Astrocyte (in vitro differentiated cells and primary cell): ENCODE measurements around the gene GZMA. TPM values are rescaled to one million over a fixed set of nuclear protein-coding genes. Genes with fewer than 3 reads are reported as not detected.

Experiments used
- DNase-seq: peaks from one replicate; pipeline ENCODE4 v3.0.0-alpha.2; 2010; ENCODE audit warnings: low read depth
- FAIRE-seq: peaks from 2 replicates; lab custom pipeline; 2011; peaks lifted over from hg19 to GRCh38; lab: Jason Lieb, UNC
- H2AFZ ChIP-seq: 2 replicates; pipeline ENCODE4 v1.6.0; 2012; ENCODE audit warnings: low read depth, low read length, inconsistent platforms
- H3K27ac ChIP-seq: 2 replicates; pipeline ENCODE4 v1.5.1; 2011; ENCODE audit warnings: low read depth, low read length, inconsistent platforms
- H3K27me3 ChIP-seq: 2 replicates; pipeline ENCODE4 v1.6.0; 2011; ENCODE audit warnings: low read length, inconsistent platforms; ENCODE audit not compliant: insufficient read depth
- H3K36me3 ChIP-seq: 2 replicates; pipeline ENCODE4 v1.5.1; 2011; ENCODE audit warnings: low read length, inconsistent platforms; ENCODE audit not compliant: insufficient read depth
- H3K4me1 ChIP-seq: 2 replicates; pipeline ENCODE4 v1.5.1; 2011; ENCODE audit warnings: low read length, inconsistent platforms; ENCODE audit not compliant: insufficient read depth
- H3K4me2 ChIP-seq: 2 replicates; pipeline ENCODE4 v1.6.0; 2012; ENCODE audit warnings: low read length, inconsistent platforms
- H3K4me3 ChIP-seq: 2 replicates; pipeline ENCODE4 v1.5.1; 2011; ENCODE audit warnings: low read depth, mild to moderate bottlenecking, low read length, inconsistent platforms; ENCODE audit not compliant: insufficient read depth
- H3K79me2 ChIP-seq: 2 replicates; pipeline ENCODE4 v1.6.0; 2012; ENCODE audit warnings: mild to moderate bottlenecking, low read length, inconsistent platforms; ENCODE audit not compliant: insufficient read depth
- H3K9ac ChIP-seq: 2 replicates; pipeline ENCODE4 v1.6.0; 2012; ENCODE audit warnings: mild to moderate bottlenecking, low read length, inconsistent platforms
- H3K9me3 ChIP-seq: 2 replicates; pipeline ENCODE4 v1.5.1; 2012; ENCODE audit warnings: low read depth, mild to moderate bottlenecking, low read length, inconsistent platforms; ENCODE audit not compliant: insufficient read depth
- H4K20me1 ChIP-seq: 2 replicates; pipeline ENCODE4 v1.6.0; 2012; ENCODE audit warnings: low read length, inconsistent platforms; ENCODE audit not compliant: insufficient read depth
- H3K27ac Mint-ChIP-seq: one replicate; pipeline ENCODE4 v1.8.0; 2021; ENCODE audit warnings: mild to moderate bottlenecking, mixed read lengths; ENCODE audit not compliant: unreplicated experiment
- H3K27me3 Mint-ChIP-seq: one replicate; pipeline ENCODE4 v1.8.0; 2021; ENCODE audit warnings: low read depth, mixed read lengths; ENCODE audit not compliant: unreplicated experiment
- H3K36me3 Mint-ChIP-seq: one replicate; pipeline ENCODE4 v1.8.0; 2021; ENCODE audit warnings: low read depth, mixed read lengths; ENCODE audit not compliant: unreplicated experiment
- H3K4me1 Mint-ChIP-seq: one replicate; pipeline ENCODE4 v1.8.0; 2021; ENCODE audit warnings: low read depth, mixed read lengths; ENCODE audit not compliant: unreplicated experiment
- H3K4me3 Mint-ChIP-seq: one replicate; pipeline ENCODE4 v1.8.0; 2021; ENCODE audit warnings: mild to moderate bottlenecking, moderate library complexity, mixed read lengths; ENCODE audit not compliant: unreplicated experiment
- H3K9me3 Mint-ChIP-seq: one replicate; pipeline ENCODE4 v1.8.0; 2021; ENCODE audit warnings: mild to moderate bottlenecking, mixed read lengths; ENCODE audit not compliant: unreplicated experiment
- CTCF ChIP-seq: IDR thresholded peaks from 2 replicates; pipeline ENCODE4 v1.5.1; 2011; ENCODE audit warnings: low read depth, mild to moderate bottlenecking, inconsistent platforms, low read length, moderate library complexity; ENCODE audit not compliant: insufficient read depth
- EZH2 ChIP-seq: IDR thresholded peaks from 2 replicates; pipeline ENCODE4 v1.6.1; 2012; ENCODE audit warnings: mild to moderate bottlenecking, low read length, inconsistent platforms; ENCODE audit not compliant: insufficient read depth
- total RNA-seq: library from RNA; stranded (reverse); gene quantifications from 2 replicates; pipeline ENCODE4 v1.2.1, GENCODE V29; 2021

GZMA gene
- total RNA-seq, 1 donor from 2014 or later, result 1.7 TPM

GRCh38 chr5:55123365-55123764 is 20.9 kb downstream of the GZMA start:
- FAIRE-seq, result no peak
- no peaks in the 10 kb centered on the region for H3K27me3 ChIP-seq

GRCh38 chr5:55134053-55134722 is 31.7 kb downstream of the GZMA start:
- no peaks in the 10 kb centered on the region for H3K36me3 ChIP-seq
- Mint-ChIP-seq H3K4me1 (peaks cover 3% of the 10 kb centered on the region), H3K4me3 (no peak overlapping the region), H3K9me3 (peaks cover 6% of the 10 kb centered on the region), H3K36me3 (no peaks in the 10 kb centered on the region), H3K27me3 (peaks cover 4% of the 10 kb centered on the region), H3K27ac (peak overlapping the region; percentile 19)
- no peak overlapping the region for H3K4me3 ChIP-seq
- H3K79me2 ChIP-seq, result no peaks in the 10 kb centered on the region
- H4K20me1 ChIP-seq, result no peaks in the 10 kb centered on the region
- no peaks in the 10 kb centered on the region for H3K9me3 ChIP-seq
- TF ChIP-seq EZH2 (no peak), CTCF (no peak)
- H3K4me2 ChIP-seq, result no peak overlapping the region
- FAIRE-seq (no peak), DNase-seq (no peak)
- no peaks in the 10 kb centered on the region for H3K4me1 ChIP-seq
- H3K27ac ChIP-seq, result no peak overlapping the region
- no peak overlapping the region for H2AFZ ChIP-seq
- H3K9ac ChIP-seq, result no peak overlapping the region
- H3K27me3 ChIP-seq, result no peaks in the 10 kb centered on the region

More at GRCh38 chr5:55123365-55123764, 20.9 kb downstream of the GZMA start:
- Mint-ChIP-seq H3K36me3 (no peaks in the 10 kb centered on the region), H3K4me1 (no peaks in the 10 kb centered on the region), H3K4me3 (no peak overlapping the region), H3K27ac (no peak overlapping the region), H3K27me3 (peaks cover 2% of the 10 kb centered on the region), H3K9me3 (no peaks in the 10 kb centered on the region)
- Histone ChIP-seq H3K4me1 (no peaks in the 10 kb centered on the region), H3K9ac (no peak overlapping the region), H3K9me3 (no peaks in the 10 kb centered on the region), H3K4me3 (no peak overlapping the region), H3K4me2 (no peak overlapping the region), H3K79me2 (no peaks in the 10 kb centered on the region), H2AFZ (no peak overlapping the region), H3K27ac (no peak overlapping the region), H3K36me3 (no peaks in the 10 kb centered on the region), H4K20me1 (no peaks in the 10 kb centered on the region)
- TF ChIP-seq CTCF (no peak), EZH2 (no peak)
- DNase-seq, result no peak

- Mint-ChIP-seq H3K27ac (no peak overlapping the region), H3K36me3 (no peaks in the 10 kb centered on the region), H3K4me3 (no peak overlapping the region), H3K27me3 (peaks cover 4% of the 10 kb centered on the region), H3K4me1 (peaks cover 10% of the 10 kb centered on the region), H3K9me3 (peaks cover 2% of the 10 kb centered on the region)
- no peak overlapping the region for H3K4me2 ChIP-seq
- TF ChIP-seq EZH2, result no peak
- TF ChIP-seq CTCF, result no peak
- no peak overlapping the region for H2AFZ ChIP-seq
- H3K4me3 ChIP-seq, result no peak overlapping the region
- H3K36me3 ChIP-seq, result no peaks in the 10 kb centered on the region
- H3K27ac ChIP-seq, result no peak overlapping the region
- H3K27me3 ChIP-seq, result no peaks in the 10 kb centered on the region
- no peaks in the 10 kb centered on the region for H3K9me3 ChIP-seq
- H3K9ac ChIP-seq, result no peak overlapping the region
- H4K20me1 ChIP-seq, result no peaks in the 10 kb centered on the region
- H3K79me2 ChIP-seq, result no peaks in the 10 kb centered on the region
- DNase-seq (no peak), FAIRE-seq (no peak)
- H3K4me1 ChIP-seq, result no peaks in the 10 kb centered on the region
These were observed 34.1 kb downstream of the GZMA start for GRCh38 chr5:55136521-55136920.
